ENCODE measurements around the gene AMPD2.
"Not testable (repeated sequence)": the region's sequence is repeated elsewhere in the genome, so short reads cannot be mapped to it uniquely, and the experiment has no call there.

The AMPD2 gene

GRCh38 chr1:109667452-109668122 lies 48.0 kb downstream of the AMPD2 start, which contains the start of gene GSTM2:
Gene GSTM2, plus strand, starts transcription at chr1:109668057. Its CDS starts 59 bp downstream, at chr1:109668116.
- Histone ChIP-seq H3K27ac (no peak within 1 kb of the TSS), H3K4me1 (peaks cover 12 to 25% (median 18%) of the 10 kb centered on the region in 10 experiments), H3K9ac (peak within 1 kb of the TSS in 10 of 11 experiments; percentile 28 to 65 (median 48); a peak in 18 of 22 replicates), H3K4me3 (peak within 1 kb of the TSS; percentile 34 to 64 (median 50); a peak in 19 of 20 replicates), H3K27me3 (no peaks in the 10 kb centered on the region), H4K20me1 (no peaks in the 10 kb centered on the region), H3K9me3 (replicated peaks in 1 of 11) (no peaks in the 10 kb centered on the region; a peak in 1 of 22 replicates), H3K4me2 (peak within 1 kb of the TSS; percentile 70 to 92 (median 85)), H3K36me3 (no peaks in the 10 kb centered on the region; a peak in 1 of 22 replicates)
- no peak for TF ChIP-seq Cebpa-rat (IDR thresholded peaks at IDR 0.05)

- Histone ChIP-seq H3K27me3 (no peaks in the 10 kb centered on the region), H4K20me1 (no peaks in the 10 kb centered on the region), H3K4me2 (peak overlapping the region; percentile 70 to 92 (median 85)), H3K4me3 (peak overlapping the region; percentile 34 to 64 (median 50); a peak in 19 of 20 replicates), H3K4me1 (peaks cover 12 to 25% (median 18%) of the 10 kb centered on the region in 10 experiments), H3K27ac (no peak overlapping the region), H3K9me3 (replicated peaks in 1 of 11) (no peaks in the 10 kb centered on the region; a peak in 1 of 22 replicates), H3K36me3 (no peaks in the 10 kb centered on the region; a peak in 1 of 22 replicates), H3K9ac (peak overlapping the region in 8 of 11 experiments; percentile 28 to 65 (median 48); a peak in 15 of 22 replicates)
- TF ChIP-seq Cebpa-rat (IDR thresholded peaks at IDR 0.05): no peak
Observed at GRCh38 chr1:109668123-109668775, 48.6 kb downstream of the AMPD2 start.

- Histone ChIP-seq H3K4me2 (no peak overlapping the region), H3K27ac (no peak overlapping the region), H3K9me3 (replicated peaks in 1 of 11) (no peaks in the 10 kb centered on the region; a peak in 1 of 22 replicates), H3K4me3 (no peak overlapping the region), H3K4me1 (peaks cover 5 to 13% (median 12%) of the 10 kb centered on the region in 10 experiments), H3K36me3 (no peaks in the 10 kb centered on the region; a peak in 1 of 22 replicates), H3K27me3 (no peaks in the 10 kb centered on the region), H3K9ac (no peak overlapping the region), H4K20me1 (no peaks in the 10 kb centered on the region)
- no peak for TF ChIP-seq Cebpa-rat (IDR thresholded peaks at IDR 0.05)
Observed at GRCh38 chr1:109669246-109669948, 49.8 kb downstream of the AMPD2 start.

- H3K4me1 ChIP-seq: peaks cover 5 to 13% (median 12%) of the 10 kb centered on the region in 10 experiments
- not testable (repeated sequence) for H4K20me1 ChIP-seq; H3K9me3 ChIP-seq (replicated peaks in 1 of 11); H3K27ac ChIP-seq; H3K4me3 ChIP-seq; H3K4me2 ChIP-seq; H3K36me3 ChIP-seq; H3K27me3 ChIP-seq; H3K9ac ChIP-seq
Observed at GRCh38 chr1:109669949-109670302, 50.3 kb downstream of the AMPD2 start.

GRCh38 chr1:109671067-109671466 lies 51.4 kb downstream of the AMPD2 start:
- H3K9me3 ChIP-seq (replicated peaks in 1 of 11): no peaks in the 10 kb centered on the region; a peak in 1 of 22 replicates
- peaks cover 5 to 13% (median 12%) of the 10 kb centered on the region in 10 experiments for H3K4me1 ChIP-seq
- no peak for TF ChIP-seq Cebpa-rat (IDR thresholded peaks at IDR 0.05)
- H3K36me3 ChIP-seq: no peaks in the 10 kb centered on the region; a peak in 1 of 22 replicates
- no peak overlapping the region for H3K4me2 ChIP-seq
- no peaks in the 10 kb centered on the region for H4K20me1 ChIP-seq
- H3K9ac ChIP-seq: no peak overlapping the region
- no peak overlapping the region for H3K27ac ChIP-seq
- H3K4me3 ChIP-seq: no peak overlapping the region
- H3K27me3 ChIP-seq: no peaks in the 10 kb centered on the region

- not testable (repeated sequence) for H3K27ac ChIP-seq, H4K20me1 ChIP-seq, H3K27me3 ChIP-seq
Observed at GRCh38 chr1:109673861-109674260, 54.2 kb downstream of the AMPD2 start.

GRCh38 chr1:109676683-109677381 lies 57.2 kb downstream of the AMPD2 start:
- not testable (repeated sequence) for H4K20me1 ChIP-seq; H3K4me3 ChIP-seq; H3K36me3 ChIP-seq; H3K27ac ChIP-seq; H3K27me3 ChIP-seq; H3K4me1 ChIP-seq; H3K4me2 ChIP-seq; H3K9me3 ChIP-seq (replicated peaks in 1 of 11); H3K9ac ChIP-seq

More at GRCh38 chr1:109673861-109674260, 54.2 kb downstream of the AMPD2 start:
- not testable (repeated sequence) for H3K36me3 ChIP-seq; H3K4me3 ChIP-seq; H3K4me2 ChIP-seq; H3K4me1 ChIP-seq; H3K9ac ChIP-seq; H3K9me3 ChIP-seq (replicated peaks in 1 of 11)

- no peaks in the 10 kb centered on the region for H3K36me3 ChIP-seq
- H3K4me3 ChIP-seq: no peak overlapping the region
Observed at GRCh38 chr1:109677459-109677858, 57.8 kb downstream of the AMPD2 start.

GRCh38 chr1:109678637-109679036 lies 59.0 kb downstream of the AMPD2 start:
- H3K4me2 ChIP-seq; H3K36me3 ChIP-seq; H3K27me3 ChIP-seq; H3K9me3 ChIP-seq (replicated peaks in 1 of 11); H3K27ac ChIP-seq; H4K20me1 ChIP-seq; H3K4me3 ChIP-seq; H3K4me1 ChIP-seq; H3K9ac ChIP-seq: not testable (repeated sequence)

More at GRCh38 chr1:109677459-109677858, 57.8 kb downstream of the AMPD2 start:
- TF ChIP-seq Cebpa-rat (IDR thresholded peaks at IDR 0.05): no peak
- no peaks in the 10 kb centered on the region for H4K20me1 ChIP-seq
- no peak overlapping the region for H3K27ac ChIP-seq
- H3K9me3 ChIP-seq (replicated peaks in 1 of 11): no peaks in the 10 kb centered on the region
- H3K9ac ChIP-seq: no peak overlapping the region
- no peak overlapping the region for H3K4me2 ChIP-seq
- H3K4me1 ChIP-seq: no peaks in the 10 kb centered on the region
- H3K27me3 ChIP-seq: no peaks in the 10 kb centered on the region
